HAP-1 (cell line): ENCODE data around the gene SYK.

Source experiments
- DNase-seq, 2 experiments: peaks; one replicate each; pipeline ENCODE4 v3.0.0-alpha.2; 2016 to 2020; ENCODE audit warnings: low spot score in 2 of 2
- H3K27me3 ChIP-seq: fragments of 250-450 bp; sonication (Bioruptor Pico); 2 replicates; pipeline ENCODE4 v1.5.1; 2020; ENCODE audit warnings: low read depth, mild to moderate bottlenecking, moderate library complexity
- H3K36me3 ChIP-seq: fragments of 250-450 bp; sonication (Bioruptor Pico); replicated peaks from 2 replicates; pipeline ENCODE4 v1.5.1; 2020; ENCODE audit warnings: mild to moderate bottlenecking
- H3K4me1 ChIP-seq: fragments of 250-450 bp; sonication (Bioruptor Pico); 2 replicates; pipeline ENCODE4 v1.5.1; 2020; ENCODE audit warnings: mild to moderate bottlenecking
- H3K4me3 ChIP-seq: fragments of 250-450 bp; sonication (Bioruptor Pico); 2 replicates; pipeline ENCODE4 v1.5.1; 2020; ENCODE audit warnings: mild to moderate bottlenecking, moderate library complexity
- H3K9me3 ChIP-seq: fragments of 250-450 bp; sonication (Bioruptor Pico); 2 replicates; pipeline ENCODE4 v1.5.1; 2020; ENCODE audit warnings: mild to moderate bottlenecking, moderate library complexity
- in situ Hi-C: fragments of 300-500 bp; cut with MboI; formaldehyde crosslinking; loops from 3 replicates; pipeline ENCODE4 v1.14.3; 2020; ENCODE audit warnings: low sequenced_read_pairs, inconsistent platforms, mixed read lengths

Gene SYK

GRCh38 chr9:90839183-90839728 is 37.6 kb downstream of the SYK start:
- in situ Hi-C loops = no loop called here
- Histone ChIP-seq H3K27me3 (no peaks in the 10 kb centered on the region), H3K4me1 (no peaks in the 10 kb centered on the region), H3K36me3 (no peaks in the 10 kb centered on the region), H3K9me3 (no peaks in the 10 kb centered on the region), H3K4me3 (no peak overlapping the region)
- no peak for DNase-seq

- no peaks in the 10 kb centered on the region for H3K9me3 ChIP-seq
- H3K4me1 ChIP-seq = no peaks in the 10 kb centered on the region
- in situ Hi-C loops = no loop called here
- H3K27me3 ChIP-seq = no peaks in the 10 kb centered on the region
- no peaks in the 10 kb centered on the region for H3K36me3 ChIP-seq
- no peak for DNase-seq
- no peak overlapping the region for H3K4me3 ChIP-seq
Measured at GRCh38 chr9:90840696-90841095, 39.1 kb downstream of the SYK start.

DNA sequence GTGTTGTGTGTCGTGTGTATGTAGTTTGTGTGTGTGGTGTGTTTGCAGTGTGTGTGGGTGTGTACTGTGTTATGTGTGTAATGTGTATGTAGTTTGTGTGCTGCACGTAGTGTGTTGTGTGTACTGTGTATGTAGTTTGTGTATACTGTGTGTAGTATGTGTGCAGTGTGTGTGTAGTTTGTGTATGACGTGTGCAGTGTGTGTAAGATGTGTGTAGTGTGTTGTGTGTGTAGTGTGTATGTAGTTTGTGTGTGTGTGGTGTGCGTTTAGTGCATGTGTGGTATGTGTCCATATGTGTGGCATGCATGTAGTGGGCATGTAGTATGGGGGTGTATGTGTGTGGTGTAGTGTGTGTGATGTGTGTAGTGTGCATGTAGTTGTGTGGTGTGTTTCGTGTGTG is 39.6 kb downstream of the SYK start:
- no peaks in the 10 kb centered on the region for H3K27me3 ChIP-seq
- H3K9me3 ChIP-seq = no peaks in the 10 kb centered on the region
- no peak for DNase-seq
- in situ Hi-C loops = no loop called here
- H3K4me1 ChIP-seq = no peaks in the 10 kb centered on the region
- H3K4me3 ChIP-seq = no peak overlapping the region
- no peaks in the 10 kb centered on the region for H3K36me3 ChIP-seq

- H3K4me3 ChIP-seq = no peak overlapping the region
Measured at GRCh38 chr9:90841615-90842014, 40.0 kb downstream of the SYK start.

GRCh38 chr9:90842176-90842777 is 40.7 kb downstream of the SYK start:
- DNase-seq = no peak
- Histone ChIP-seq H3K36me3 (no peaks in the 10 kb centered on the region), H3K4me3 (no peak overlapping the region), H3K4me1 (no peaks in the 10 kb centered on the region), H3K27me3 (no peaks in the 10 kb centered on the region), H3K9me3 (no peaks in the 10 kb centered on the region)
- in situ Hi-C loops = no loop called here

More at GRCh38 chr9:90841615-90842014, 40.0 kb downstream of the SYK start:
- no peaks in the 10 kb centered on the region for H3K9me3 ChIP-seq
- in situ Hi-C loops = no loop called here
- no peaks in the 10 kb centered on the region for H3K27me3 ChIP-seq
- H3K36me3 ChIP-seq = no peaks in the 10 kb centered on the region
- no peak for DNase-seq
- H3K4me1 ChIP-seq = no peaks in the 10 kb centered on the region

DNA sequence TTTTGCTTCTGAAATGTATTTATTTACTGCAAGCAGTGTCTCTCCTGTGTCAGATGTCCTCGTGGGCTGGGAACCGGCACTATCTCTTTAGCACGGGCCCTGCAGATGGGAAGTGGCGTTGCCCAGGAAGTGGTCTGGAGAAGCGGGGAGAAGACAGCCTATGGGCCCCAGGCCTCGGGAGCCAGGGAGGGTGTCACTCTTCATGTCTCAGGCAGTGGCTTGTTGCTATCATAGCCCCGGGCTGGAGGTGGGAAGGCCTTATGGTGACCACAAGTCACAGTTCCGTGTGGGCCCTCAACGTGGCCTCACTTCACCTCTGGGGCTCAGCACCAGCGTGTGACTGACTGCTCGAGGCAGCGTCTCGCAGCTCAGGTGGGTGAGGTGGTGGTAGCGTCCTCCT is 41.4 kb downstream of the SYK start:
- H3K36me3 ChIP-seq = no peaks in the 10 kb centered on the region

DNA sequence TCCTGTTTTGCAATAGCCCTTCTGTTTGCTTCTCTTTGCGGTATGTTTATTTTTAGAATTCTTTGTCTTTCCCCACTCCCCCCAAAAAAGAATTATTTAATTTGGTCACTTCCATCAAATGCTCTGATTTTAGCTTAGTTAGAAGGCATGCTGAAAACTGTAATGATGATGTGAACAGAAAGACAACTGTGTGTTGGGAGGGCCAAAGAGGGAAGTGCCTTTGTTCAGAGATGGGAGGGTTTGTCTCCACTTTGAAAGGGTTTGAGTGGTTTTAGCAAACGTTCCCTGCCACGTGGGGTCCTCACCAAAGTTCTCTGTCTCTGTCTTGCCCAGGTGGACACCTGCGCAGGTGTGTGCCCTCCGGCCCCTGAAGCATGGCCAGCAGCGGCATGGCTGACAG is 41.9 kb downstream of the SYK start:
- Histone ChIP-seq H3K4me1 (no peaks in the 10 kb centered on the region), H3K9me3 (no peaks in the 10 kb centered on the region), H3K27me3 (no peaks in the 10 kb centered on the region), H3K36me3 (no peaks in the 10 kb centered on the region), H3K4me3 (no peak overlapping the region)
- in situ Hi-C loops = no loop called here
- no peak for DNase-seq

More for the DNA sequence above, 41.4 kb downstream of the SYK start:
- in situ Hi-C loops = no loop called here
- no peak for DNase-seq
- H3K9me3 ChIP-seq = no peaks in the 10 kb centered on the region
- no peak overlapping the region for H3K4me3 ChIP-seq
- H3K4me1 ChIP-seq = no peaks in the 10 kb centered on the region
- H3K27me3 ChIP-seq = no peaks in the 10 kb centered on the region

GRCh38 chr9:90844326-90844725 is 42.7 kb downstream of the SYK start:
- in situ Hi-C loops = no loop called here
- H3K4me3 ChIP-seq = no peak overlapping the region
- no peak for DNase-seq
- no peaks in the 10 kb centered on the region for H3K27me3 ChIP-seq
- no peaks in the 10 kb centered on the region for H3K4me1 ChIP-seq
- H3K36me3 ChIP-seq = no peaks in the 10 kb centered on the region
- H3K9me3 ChIP-seq = no peaks in the 10 kb centered on the region

DNA sequence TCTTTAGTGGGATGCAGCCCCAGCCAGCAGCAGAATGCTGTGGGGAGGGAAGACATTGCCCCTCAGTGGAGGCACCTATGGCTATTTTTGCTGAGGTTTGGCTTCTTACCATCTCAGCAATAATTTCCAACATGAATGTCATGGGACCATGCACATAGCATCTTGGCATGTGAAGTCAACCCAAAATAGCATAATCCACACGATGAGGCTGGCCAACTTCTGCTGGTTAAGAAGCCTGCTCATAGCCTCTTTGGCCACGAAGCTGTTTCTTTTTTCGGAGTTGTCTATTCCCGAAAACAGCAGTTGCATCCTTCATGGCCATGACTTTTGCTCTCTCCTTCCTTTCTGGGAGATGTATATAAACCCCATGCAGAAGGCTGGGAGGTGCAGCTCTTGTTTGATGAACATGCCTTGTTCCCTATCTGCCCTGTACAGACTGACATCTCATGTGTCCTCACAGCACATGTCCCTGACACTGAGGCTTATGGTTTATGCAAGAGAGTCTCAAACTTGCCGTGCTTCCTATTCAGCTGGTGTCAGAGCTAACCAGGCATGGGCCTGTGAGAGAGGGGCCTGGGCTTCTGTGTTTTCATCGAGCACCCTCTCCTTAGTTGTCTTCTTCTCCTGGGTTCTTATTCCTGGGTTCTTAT is 45.3 kb downstream of the SYK start:
- H3K9me3 ChIP-seq = no peaks in the 10 kb centered on the region
- H3K27me3 ChIP-seq = no peaks in the 10 kb centered on the region
- no peaks in the 10 kb centered on the region for H3K36me3 ChIP-seq
- no peak for DNase-seq
- in situ Hi-C loops = no loop called here
- H3K4me1 ChIP-seq = no peaks in the 10 kb centered on the region
- H3K4me3 ChIP-seq = no peak overlapping the region

GRCh38 chr9:90847971-90848370 is 46.4 kb downstream of the SYK start:
- H3K36me3 ChIP-seq = no peaks in the 10 kb centered on the region
- in situ Hi-C loops = no loop called here
- H3K27me3 ChIP-seq = no peaks in the 10 kb centered on the region
- no peaks in the 10 kb centered on the region for H3K4me1 ChIP-seq
- H3K4me3 ChIP-seq = no peak overlapping the region
- no peak for DNase-seq
- H3K9me3 ChIP-seq = no peaks in the 10 kb centered on the region

DNA sequence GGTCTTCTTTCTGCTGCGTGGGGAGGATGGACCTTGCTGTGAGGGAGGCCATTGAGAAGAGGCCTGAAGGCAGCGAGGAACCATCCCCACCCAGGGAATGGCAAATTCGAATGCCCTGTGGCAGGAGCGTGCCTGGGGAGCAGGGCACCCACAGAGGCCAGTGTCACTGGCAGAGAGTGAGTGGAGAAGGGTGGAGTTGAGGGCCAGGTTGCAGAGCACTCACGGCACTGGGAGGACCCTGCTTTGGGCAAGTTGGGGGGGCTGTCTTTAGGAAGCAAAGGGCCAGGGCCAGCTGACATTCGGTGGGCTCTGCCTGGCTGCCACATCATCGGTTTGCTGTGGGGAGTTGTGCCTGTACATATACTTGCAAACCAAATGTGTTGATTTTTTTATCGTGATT is 47.2 kb downstream of the SYK start:
- no peaks in the 10 kb centered on the region for H3K27me3 ChIP-seq
- in situ Hi-C loops = no loop called here
- H3K4me1 ChIP-seq = no peaks in the 10 kb centered on the region
- no peak overlapping the region for H3K4me3 ChIP-seq
- no peaks in the 10 kb centered on the region for H3K9me3 ChIP-seq
- DNase-seq = no peak
- H3K36me3 ChIP-seq = no peaks in the 10 kb centered on the region

GRCh38 chr9:90851444-90851843 is 49.8 kb downstream of the SYK start:
- in situ Hi-C loops = no loop called here
- no peaks in the 10 kb centered on the region for H3K27me3 ChIP-seq
- H3K9me3 ChIP-seq = no peaks in the 10 kb centered on the region
- DNase-seq = no peak
- H3K36me3 ChIP-seq = no peaks in the 10 kb centered on the region
- no peaks in the 10 kb centered on the region for H3K4me1 ChIP-seq
- no peak overlapping the region for H3K4me3 ChIP-seq

GRCh38 chr9:90853945-90854344 is 52.3 kb downstream of the SYK start:
- Histone ChIP-seq H3K27me3 (no peaks in the 10 kb centered on the region), H3K4me3 (no peak overlapping the region), H3K36me3 (no peaks in the 10 kb centered on the region), H3K4me1 (no peaks in the 10 kb centered on the region), H3K9me3 (no peaks in the 10 kb centered on the region)
- DNase-seq = no peak
- in situ Hi-C loops = no loop called here

DNA sequence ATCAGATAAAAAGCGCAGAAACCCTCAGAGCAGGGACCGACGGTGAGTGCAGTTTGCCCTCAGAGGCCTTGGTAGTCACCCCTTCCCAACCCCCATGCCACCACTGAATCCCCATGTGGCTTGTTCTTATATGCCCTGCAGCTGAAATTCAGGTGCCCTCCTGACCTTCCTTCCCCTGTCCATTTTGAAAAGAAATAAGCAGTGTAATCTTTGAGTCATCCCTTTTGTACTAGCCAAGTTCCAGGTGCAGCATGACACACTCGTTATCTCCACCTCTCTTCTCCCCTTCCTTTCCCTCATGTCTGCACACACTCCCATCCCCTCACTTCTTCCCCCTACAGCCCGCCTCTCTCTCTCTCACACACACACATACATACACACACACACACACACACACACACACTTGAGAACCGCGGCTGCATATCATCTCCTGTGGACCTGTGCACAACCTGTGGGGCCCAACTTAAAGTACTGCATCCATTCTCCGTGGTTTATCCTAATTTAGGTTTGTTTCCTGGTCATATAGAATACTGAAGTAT is 53.1 kb downstream of the SYK start:
- H3K4me3 ChIP-seq = no peak overlapping the region
- no peaks in the 10 kb centered on the region for H3K4me1 ChIP-seq
- in situ Hi-C loops = no loop called here
- no peaks in the 10 kb centered on the region for H3K9me3 ChIP-seq
- no peak for DNase-seq
- H3K27me3 ChIP-seq = no peaks in the 10 kb centered on the region
- H3K36me3 ChIP-seq = no peaks in the 10 kb centered on the region
